ENCODE data around the gene ITSN2. TPM values are rescaled to one million over a fixed set of nuclear protein-coding genes. Genes with fewer than 3 reads are reported as not detected.

Gene ITSN2
- total RNA-seq, 4 donors from 2014 or later = 33.9 to 66.7 (median 42.4) TPM

- ATAC-seq (no peak), DNase-seq (no peak)
- Histone ChIP-seq H3K9me3 (no peaks in the 10 kb centered on the region), H3K4me3 (no peak overlapping the region), H3K27ac (no peak overlapping the region), H3K4me1 (peaks cover 0 to 14% of the 10 kb centered on the region in 2 donors), H3K36me3 (no peaks in the 10 kb centered on the region), H3K27me3 (peaks cover 0 to 10% (median 5%) of the 10 kb centered on the region in 3 donors)
- in situ Hi-C loops (cut with MboI; ENCODE audit: low sequenced_read_pairs in 4 of 4) (loop anchor here in 3 of 4 donors (25.0 kb wide), 2 partner anchors 383 to 733 kb away; partner anchors contain the start of genes CENPO (in 1 of the 3) and PTRHD1 (in 1 of the 3)), intact Hi-C loops (cut with DNase I; ENCODE audit: low total_unique reads) (loop anchor here (10.0 kb wide), 1 partner anchor 521 kb away; the partner anchor contains the start of gene ADCY3)
- no peak for TF ChIP-seq CTCF (IDR thresholded peaks at IDR 0.05 in 4 of 5, conservative IDR thresholded peaks at IDR 0.05 in 1 of 5)
- no peak for TF ChIP-seq POLR2A (IDR thresholded peaks at IDR 0.05)
These were observed 43.5 kb upstream of the ITSN2 start for GRCh38 chr2:24403832-24404212.

GRCh38 chr2:24403168-24403831, 43.0 kb upstream of the ITSN2 start:
- no peak for ATAC-seq
- in situ Hi-C loops (cut with MboI; ENCODE audit: low sequenced_read_pairs in 4 of 4) (loop anchor here in 3 of 4 donors (25.0 kb wide), 2 partner anchors 384 to 734 kb away; partner anchors contain the start of genes CENPO (in 1 of the 3) and PTRHD1 (in 1 of the 3)), intact Hi-C loops (cut with DNase I; ENCODE audit: low total_unique reads) (loop anchor here (10.0 kb wide), 1 partner anchor 522 kb away; the partner anchor contains the start of gene ADCY3)
- Histone ChIP-seq H3K4me3 (no peak overlapping the region), H3K27me3 (peaks cover 0 to 10% (median 5%) of the 10 kb centered on the region in 3 donors), H3K27ac (no peak overlapping the region), H3K4me1 (peaks cover 0 to 14% of the 10 kb centered on the region in 2 donors), H3K36me3 (no peaks in the 10 kb centered on the region), H3K9me3 (no peaks in the 10 kb centered on the region)
- DNase-seq = no peak
- TF ChIP-seq POLR2A (IDR thresholded peaks at IDR 0.05) (no peak), CTCF (IDR thresholded peaks at IDR 0.05 in 4 of 5, conservative IDR thresholded peaks at IDR 0.05 in 1 of 5) (no peak)

GRCh38 chr2:24402242-24403097, 42.1 kb upstream of the ITSN2 start:
- no peak for DNase-seq
- Histone ChIP-seq H3K4me1 (peaks cover 0 to 14% of the 10 kb centered on the region in 2 donors), H3K27ac (no peak overlapping the region), H3K36me3 (no peaks in the 10 kb centered on the region), H3K9me3 (no peaks in the 10 kb centered on the region), H3K4me3 (peak overlapping the region in 3 of 4 donors; percentile 29 to 33 (median 29)), H3K27me3 (peaks cover 0 to 10% (median 5%) of the 10 kb centered on the region in 3 donors)
- ATAC-seq = no peak
- in situ Hi-C loops (cut with MboI; ENCODE audit: low sequenced_read_pairs in 4 of 4) = loop anchor here in 3 of 4 donors (25.0 kb wide), 2 partner anchors 385 to 735 kb away; partner anchors contain the start of genes CENPO (in 1 of the 3) and PTRHD1 (in 1 of the 3)
- no peak for TF ChIP-seq POLR2A (IDR thresholded peaks at IDR 0.05)
- no peak for TF ChIP-seq CTCF (IDR thresholded peaks at IDR 0.05 in 4 of 5, conservative IDR thresholded peaks at IDR 0.05 in 1 of 5)
- intact Hi-C loops (cut with DNase I; ENCODE audit: low total_unique reads) = loop anchor here (10.0 kb wide), 1 partner anchor 522 kb away; the partner anchor contains the start of gene ADCY3

- H3K9me3 ChIP-seq = no peaks in the 10 kb centered on the region
- H3K4me1 ChIP-seq = peaks cover 0 to 14% of the 10 kb centered on the region in 2 donors
- no peak for ATAC-seq
- H3K27me3 ChIP-seq = peaks cover 0 to 10% (median 5%) of the 10 kb centered on the region in 3 donors
- H3K27ac ChIP-seq = no peak overlapping the region
- intact Hi-C loops (cut with DNase I; ENCODE audit: low total_unique reads) (loop anchor here (10.0 kb wide), 1 partner anchor 524 kb away; the partner anchor contains the start of gene ADCY3), in situ Hi-C loops (cut with MboI; ENCODE audit: low sequenced_read_pairs in 4 of 4) (loop anchor here in 3 of 4 donors (25.0 kb wide), 2 partner anchors 387 to 737 kb away; partner anchors contain the start of genes CENPO (in 1 of the 3) and PTRHD1 (in 1 of the 3))
- H3K36me3 ChIP-seq = no peaks in the 10 kb centered on the region
- DNase-seq = no peak
- H3K4me3 ChIP-seq = no peak overlapping the region
- TF ChIP-seq POLR2A (IDR thresholded peaks at IDR 0.05) (no peak), CTCF (IDR thresholded peaks at IDR 0.05 in 4 of 5, conservative IDR thresholded peaks at IDR 0.05 in 1 of 5) (no peak)
These were observed 40.0 kb upstream of the ITSN2 start for GRCh38 chr2:24400207-24400907.
